Endothelial cell (in vitro differentiated cells): ENCODE results near the gene PPDPF. TPM values are rescaled to one million over a fixed set of nuclear protein-coding genes. Genes with fewer than 3 reads are reported as not detected.

Source experiments
- DNase-seq: peaks from one replicate; pipeline ENCODE4 v3.0.0; 2021; ENCODE audit warnings: low spot score
- H3K27ac Mint-ChIP-seq: one replicate; pipeline ENCODE4 v1.8.0; 2021; ENCODE audit warnings: mixed read lengths, inconsistent platforms; ENCODE audit not compliant: unreplicated experiment
- H3K27me3 Mint-ChIP-seq: one replicate; pipeline ENCODE4 v1.8.0; 2021; ENCODE audit warnings: mild to moderate bottlenecking, moderate library complexity, mixed read lengths, inconsistent platforms; ENCODE audit not compliant: unreplicated experiment
- H3K36me3 Mint-ChIP-seq: one replicate; pipeline ENCODE4 v1.8.0; 2021; ENCODE audit warnings: mild to moderate bottlenecking, low read depth, mixed read lengths, inconsistent platforms; ENCODE audit not compliant: unreplicated experiment
- H3K4me1 Mint-ChIP-seq: one replicate; pipeline ENCODE4 v1.8.0; 2021; ENCODE audit warnings: mild to moderate bottlenecking, mixed read lengths, inconsistent platforms; ENCODE audit not compliant: unreplicated experiment
- H3K4me3 Mint-ChIP-seq: one replicate; pipeline ENCODE4 v1.8.0; 2021; ENCODE audit warnings: mild to moderate bottlenecking, mixed read lengths, inconsistent platforms; ENCODE audit not compliant: unreplicated experiment
- H3K9me3 Mint-ChIP-seq: one replicate; pipeline ENCODE4 v1.8.0; 2021; ENCODE audit warnings: mixed read lengths, inconsistent platforms; ENCODE audit not compliant: unreplicated experiment
- total RNA-seq: library from RNA; stranded (reverse); fragmentation: NEBNext Ultra II Directional; extraction: Animal tissue kit (Norgen Biotek cat#: 25700); gene quantifications from one replicate; pipeline ENCODE4 v1.2.1, GENCODE V29; 2021; ENCODE audit not compliant: unreplicated experiment
- TF ChIP-seq, protein P1 (sequence below): fragments of 200-600 bp; sonication (generic); IDR thresholded peaks from one replicate; pipeline ENCODE4 v1.5.0; 2021; ENCODE audit warnings: antibody characterized with exemption; ENCODE audit not compliant: unreplicated experiment

Gene PPDPF
- total RNA-seq, 1 donor from 2014 or later = 151 TPM

GRCh38 chr20:63562461-63563224, 42.1 kb downstream of the PPDPF start:
- no peak overlapping the region for H3K27ac Mint-ChIP-seq
- H3K4me3 Mint-ChIP-seq = no peak overlapping the region
- H3K9me3 Mint-ChIP-seq = no peaks in the 10 kb centered on the region
- no peaks in the 10 kb centered on the region for H3K4me1 Mint-ChIP-seq
- H3K27me3 Mint-ChIP-seq = peaks cover 3% of the 10 kb centered on the region
- H3K36me3 Mint-ChIP-seq = no peaks in the 10 kb centered on the region
- TF ChIP-seq, protein P1, sequence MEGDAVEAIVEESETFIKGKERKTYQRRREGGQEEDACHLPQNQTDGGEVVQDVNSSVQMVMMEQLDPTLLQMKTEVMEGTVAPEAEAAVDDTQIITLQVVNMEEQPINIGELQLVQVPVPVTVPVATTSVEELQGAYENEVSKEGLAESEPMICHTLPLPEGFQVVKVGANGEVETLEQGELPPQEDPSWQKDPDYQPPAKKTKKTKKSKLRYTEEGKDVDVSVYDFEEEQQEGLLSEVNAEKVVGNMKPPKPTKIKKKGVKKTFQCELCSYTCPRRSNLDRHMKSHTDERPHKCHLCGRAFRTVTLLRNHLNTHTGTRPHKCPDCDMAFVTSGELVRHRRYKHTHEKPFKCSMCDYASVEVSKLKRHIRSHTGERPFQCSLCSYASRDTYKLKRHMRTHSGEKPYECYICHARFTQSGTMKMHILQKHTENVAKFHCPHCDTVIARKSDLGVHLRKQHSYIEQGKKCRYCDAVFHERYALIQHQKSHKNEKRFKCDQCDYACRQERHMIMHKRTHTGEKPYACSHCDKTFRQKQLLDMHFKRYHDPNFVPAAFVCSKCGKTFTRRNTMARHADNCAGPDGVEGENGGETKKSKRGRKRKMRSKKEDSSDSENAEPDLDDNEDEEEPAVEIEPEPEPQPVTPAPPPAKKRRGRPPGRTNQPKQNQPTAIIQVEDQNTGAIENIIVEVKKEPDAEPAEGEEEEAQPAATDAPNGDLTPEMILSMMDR = no peak
- no peak for DNase-seq

DNA sequence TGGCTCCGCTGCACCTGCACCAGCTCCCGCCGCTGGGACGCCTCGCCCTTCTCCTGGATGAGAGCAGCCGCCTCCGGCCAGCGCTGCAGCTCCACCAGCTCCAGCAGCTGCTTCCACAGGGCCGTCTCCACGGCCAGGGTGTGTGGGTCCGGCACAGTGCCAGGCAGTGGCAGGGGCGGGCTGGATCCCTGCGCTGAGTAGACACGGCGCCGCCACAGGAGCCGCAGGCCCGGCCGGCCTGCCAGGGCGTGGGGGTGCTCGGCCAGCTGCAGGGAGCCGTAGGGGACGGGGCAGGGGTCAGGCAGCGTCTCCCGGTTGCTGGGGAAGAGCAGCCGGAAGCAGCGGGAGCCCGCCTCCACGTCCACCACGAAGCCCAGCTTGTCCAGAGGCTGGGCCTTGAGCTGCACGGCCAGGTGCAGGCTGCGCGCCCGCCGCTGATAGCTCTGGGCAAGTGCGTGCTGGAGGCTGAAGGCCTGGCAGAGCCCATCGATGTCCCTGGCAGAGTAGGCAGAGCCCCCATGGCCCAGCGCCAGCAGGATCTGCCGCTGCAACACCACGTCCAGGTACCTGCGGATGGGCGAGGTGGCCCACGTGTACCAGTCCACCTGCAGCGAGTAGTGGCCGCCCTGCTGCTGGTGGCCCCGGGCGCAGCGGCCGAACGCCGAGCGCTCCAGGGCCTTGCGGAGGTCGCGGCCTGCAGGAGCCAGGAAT, 42.8 kb downstream of the PPDPF start:
- H3K36me3 Mint-ChIP-seq = no peaks in the 10 kb centered on the region
- H3K9me3 Mint-ChIP-seq = no peaks in the 10 kb centered on the region
- TF ChIP-seq, protein P1 = no peak
- no peaks in the 10 kb centered on the region for H3K4me1 Mint-ChIP-seq
- H3K4me3 Mint-ChIP-seq = no peak overlapping the region
- H3K27me3 Mint-ChIP-seq = peaks cover 3% of the 10 kb centered on the region
- H3K27ac Mint-ChIP-seq = no peak overlapping the region
- DNase-seq = no peak

- Mint-ChIP-seq H3K27me3 (peaks cover 3% of the 10 kb centered on the region), H3K4me1 (no peaks in the 10 kb centered on the region), H3K9me3 (no peaks in the 10 kb centered on the region), H3K4me3 (no peak overlapping the region), H3K27ac (no peak overlapping the region), H3K36me3 (no peaks in the 10 kb centered on the region)
- no peak for DNase-seq
- TF ChIP-seq, protein P1 = no peak
These were observed 43.7 kb downstream of the PPDPF start for GRCh38 chr20:63564036-63564810.

DNA sequence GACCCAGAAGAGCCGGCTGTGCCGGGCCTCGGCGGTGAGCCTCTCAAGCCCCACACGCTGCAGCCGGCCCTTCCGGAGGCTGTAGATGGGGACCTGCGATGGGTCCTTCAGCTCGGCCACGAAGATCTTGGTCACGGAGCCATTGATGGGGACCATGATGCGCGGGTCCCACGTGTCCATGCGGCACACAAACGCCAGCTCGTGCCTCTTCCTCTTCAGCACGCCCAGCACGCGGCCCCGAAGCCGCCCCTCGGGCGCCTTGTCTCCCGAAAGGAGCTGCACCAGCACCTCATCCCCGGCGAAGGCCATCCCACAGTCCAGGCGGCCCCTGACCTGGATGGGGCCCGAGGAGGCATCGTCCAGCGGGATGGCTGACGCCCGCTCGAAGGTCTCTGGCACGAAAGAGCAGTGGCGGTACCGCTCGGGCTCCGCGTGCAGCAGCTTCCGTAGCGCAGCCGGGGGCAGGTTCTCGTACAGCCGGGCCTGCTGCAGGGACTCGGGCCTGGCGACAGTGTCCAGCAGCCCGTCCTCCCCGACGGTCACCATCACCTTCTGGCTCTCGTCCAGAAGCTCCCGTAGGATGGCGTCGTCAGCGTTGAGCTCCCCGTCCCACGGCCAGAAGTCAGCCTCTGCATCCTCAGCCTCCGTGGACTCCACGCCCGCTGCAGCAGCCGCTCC, 44.6 kb downstream of the PPDPF start:
- peaks cover 3% of the 10 kb centered on the region for H3K27me3 Mint-ChIP-seq
- no peaks in the 10 kb centered on the region for H3K9me3 Mint-ChIP-seq
- no peaks in the 10 kb centered on the region for H3K4me1 Mint-ChIP-seq
- no peaks in the 10 kb centered on the region for H3K36me3 Mint-ChIP-seq
- H3K27ac Mint-ChIP-seq = no peak overlapping the region
- no peak for DNase-seq
- H3K4me3 Mint-ChIP-seq = no peak overlapping the region
- TF ChIP-seq, protein P1 = no peak
